ENCODE results near the gene AP5Z1. TPM values are rescaled to one million over a fixed set of nuclear protein-coding genes. Genes with fewer than 3 reads are reported as not detected.

AP5Z1 gene
- total and polyA plus RNA-seq, 2 donors (not counting 1 experiment from before 2014, with no cell fraction given): 11.1 to 32.2 TPM

DNA sequence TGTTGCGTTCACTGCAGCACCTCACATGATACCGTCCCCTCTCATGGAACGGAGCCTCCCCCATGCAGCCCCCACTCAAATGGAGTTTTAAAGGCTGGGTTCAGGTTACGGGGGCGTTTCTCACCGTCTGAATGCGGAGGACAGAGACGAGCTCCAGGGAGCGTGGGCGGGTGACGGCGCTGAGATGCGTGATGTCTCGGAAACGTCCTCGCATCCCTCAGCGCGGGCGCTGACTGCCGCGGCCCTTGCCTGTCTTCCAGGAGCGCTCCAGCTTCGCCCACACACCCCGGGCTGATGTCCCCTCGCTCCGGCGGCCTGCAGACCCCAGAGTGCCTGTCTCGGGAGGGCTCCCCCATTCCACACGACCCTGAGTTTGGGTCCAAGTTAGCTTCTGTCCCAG is 16.6 kb upstream of the AP5Z1 start:
- Histone ChIP-seq H3K27me3 (ENCODE audit: control insufficient read depth, insufficient read depth, low read length) (no peaks in the 10 kb centered on the region), H3K27ac (ENCODE audit: insufficient read depth, low read length) (no peak overlapping the region), H3K36me3 (ENCODE audit: control insufficient read depth, insufficient read depth, low read length) (peaks cover 40% of the 10 kb centered on the region), H3K4me3 (replicated peaks in 1 of 4; ENCODE audit: control extremely low read depth in 1 of 4, insufficient read depth in 1 of 4, low read depth in 3 of 4, low read length in 4 of 4) (no peak overlapping the region), H4K20me1 (ENCODE audit: control insufficient read depth, extremely low read depth, insufficient read depth, low read length) (no peaks in the 10 kb centered on the region), H3K4me2 (ENCODE audit: extremely low read depth, insufficient read depth, low read length) (no peak overlapping the region), H3K9ac (ENCODE audit: insufficient read depth, low read length) (no peak overlapping the region), H3K79me2 (ENCODE audit: control insufficient read depth, insufficient read depth, low read length) (peaks cover under 1% of the 10 kb centered on the region), H3K9me3 (ENCODE audit: control insufficient read depth, insufficient read depth, low read depth, low read length) (no peaks in the 10 kb centered on the region), H3K4me1 (ENCODE audit: control insufficient read depth, extremely low read depth, insufficient read depth, low read length) (no peaks in the 10 kb centered on the region), H2AFZ (ENCODE audit: low read length) (no peak overlapping the region)
- no peak for TF ChIP-seq EZH2 (IDR thresholded peaks at IDR 0.05; ENCODE audit: low read length, missing control alignments)
- TF ChIP-seq, protein P1, sequence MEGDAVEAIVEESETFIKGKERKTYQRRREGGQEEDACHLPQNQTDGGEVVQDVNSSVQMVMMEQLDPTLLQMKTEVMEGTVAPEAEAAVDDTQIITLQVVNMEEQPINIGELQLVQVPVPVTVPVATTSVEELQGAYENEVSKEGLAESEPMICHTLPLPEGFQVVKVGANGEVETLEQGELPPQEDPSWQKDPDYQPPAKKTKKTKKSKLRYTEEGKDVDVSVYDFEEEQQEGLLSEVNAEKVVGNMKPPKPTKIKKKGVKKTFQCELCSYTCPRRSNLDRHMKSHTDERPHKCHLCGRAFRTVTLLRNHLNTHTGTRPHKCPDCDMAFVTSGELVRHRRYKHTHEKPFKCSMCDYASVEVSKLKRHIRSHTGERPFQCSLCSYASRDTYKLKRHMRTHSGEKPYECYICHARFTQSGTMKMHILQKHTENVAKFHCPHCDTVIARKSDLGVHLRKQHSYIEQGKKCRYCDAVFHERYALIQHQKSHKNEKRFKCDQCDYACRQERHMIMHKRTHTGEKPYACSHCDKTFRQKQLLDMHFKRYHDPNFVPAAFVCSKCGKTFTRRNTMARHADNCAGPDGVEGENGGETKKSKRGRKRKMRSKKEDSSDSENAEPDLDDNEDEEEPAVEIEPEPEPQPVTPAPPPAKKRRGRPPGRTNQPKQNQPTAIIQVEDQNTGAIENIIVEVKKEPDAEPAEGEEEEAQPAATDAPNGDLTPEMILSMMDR (conservative IDR thresholded peaks at IDR 0.05 in 1 of 2, IDR thresholded peaks at IDR 0.05 in 1 of 2; ENCODE audit: low read depth in 1 of 2, low read length in 2 of 2): no peak
- DNase-seq (ENCODE audit: low read depth in 2 of 2): no peak

DNA sequence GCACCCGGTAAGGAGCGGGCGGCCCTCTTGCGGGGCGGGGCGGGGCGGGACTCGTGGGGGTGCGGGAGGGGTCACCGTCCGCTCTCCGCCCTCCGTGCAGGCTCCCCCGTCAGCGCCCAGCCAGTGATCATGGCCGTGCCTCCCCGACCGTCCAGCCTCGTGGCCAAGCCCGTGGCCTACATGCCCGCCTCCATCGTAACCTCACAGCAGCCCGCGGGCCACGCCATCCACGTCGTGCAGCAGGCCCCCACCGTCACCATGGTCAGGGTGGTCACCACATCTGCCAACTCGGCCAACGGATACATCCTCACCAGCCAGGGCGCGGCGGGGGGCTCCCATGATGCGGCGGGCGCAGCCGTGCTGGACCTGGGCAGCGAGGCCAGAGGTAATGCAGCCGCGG is 16.2 kb upstream of the AP5Z1 start:
- TF ChIP-seq, protein P1 (conservative IDR thresholded peaks at IDR 0.05 in 1 of 2, IDR thresholded peaks at IDR 0.05 in 1 of 2; ENCODE audit: low read depth in 1 of 2, low read length in 2 of 2): no peak
- TF ChIP-seq EZH2 (IDR thresholded peaks at IDR 0.05; ENCODE audit: low read length, missing control alignments): no peak
- H3K4me3 ChIP-seq (replicated peaks in 1 of 4; ENCODE audit: control extremely low read depth in 1 of 4, insufficient read depth in 1 of 4, low read depth in 3 of 4, low read length in 4 of 4): no peak overlapping the region
- H3K36me3 ChIP-seq (ENCODE audit: control insufficient read depth, insufficient read depth, low read length): peaks cover 43% of the 10 kb centered on the region

DNA sequence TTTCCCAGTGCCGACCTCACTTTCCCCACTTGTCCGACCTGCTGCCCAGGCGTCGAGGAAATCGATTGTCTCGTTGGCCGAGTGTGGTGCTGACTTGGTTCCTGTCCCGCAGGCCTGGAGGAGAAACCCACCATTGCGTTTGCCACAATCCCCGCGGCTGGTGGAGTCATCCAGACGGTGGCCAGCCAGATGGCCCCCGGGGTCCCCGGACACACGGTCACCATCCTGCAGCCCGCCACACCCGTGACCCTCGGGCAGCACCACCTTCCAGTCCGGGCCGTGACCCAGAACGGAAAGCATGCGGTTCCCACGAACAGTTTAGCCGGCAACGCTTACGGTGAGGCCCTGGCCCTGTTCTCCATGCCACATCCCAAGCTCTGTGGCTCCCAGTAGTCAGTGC is 14.5 kb upstream of the AP5Z1 start:
- H3K9ac ChIP-seq (ENCODE audit: insufficient read depth, low read length): no peak overlapping the region
- no peaks in the 10 kb centered on the region for H3K27me3 ChIP-seq (ENCODE audit: control insufficient read depth, insufficient read depth, low read length)
- no peak for DNase-seq (ENCODE audit: low read depth in 2 of 2)
- H4K20me1 ChIP-seq (ENCODE audit: control insufficient read depth, extremely low read depth, insufficient read depth, low read length): no peaks in the 10 kb centered on the region
- H3K36me3 ChIP-seq (ENCODE audit: control insufficient read depth, insufficient read depth, low read length): peaks cover 43% of the 10 kb centered on the region
- no peak overlapping the region for H3K4me2 ChIP-seq (ENCODE audit: extremely low read depth, insufficient read depth, low read length)
- no peak overlapping the region for H3K27ac ChIP-seq (ENCODE audit: insufficient read depth, low read length)
- no peaks in the 10 kb centered on the region for H3K4me1 ChIP-seq (ENCODE audit: control insufficient read depth, extremely low read depth, insufficient read depth, low read length)
- no peaks in the 10 kb centered on the region for H3K79me2 ChIP-seq (ENCODE audit: control insufficient read depth, insufficient read depth, low read length)
- H2AFZ ChIP-seq (ENCODE audit: low read length): no peak overlapping the region
- H3K9me3 ChIP-seq (ENCODE audit: control insufficient read depth, insufficient read depth, low read depth, low read length): no peaks in the 10 kb centered on the region
- no peak overlapping the region for H3K4me3 ChIP-seq (replicated peaks in 1 of 4; ENCODE audit: control extremely low read depth in 1 of 4, insufficient read depth in 1 of 4, low read depth in 3 of 4, low read length in 4 of 4)
- TF ChIP-seq EZH2 (IDR thresholded peaks at IDR 0.05; ENCODE audit: low read length, missing control alignments): no peak
- TF ChIP-seq, protein P1 (conservative IDR thresholded peaks at IDR 0.05 in 1 of 2, IDR thresholded peaks at IDR 0.05 in 1 of 2; ENCODE audit: low read depth in 1 of 2, low read length in 2 of 2): no peak

More for the DNA sequence above, 16.2 kb upstream of the AP5Z1 start:
- no peaks in the 10 kb centered on the region for H3K9me3 ChIP-seq (ENCODE audit: control insufficient read depth, insufficient read depth, low read depth, low read length)
- no peaks in the 10 kb centered on the region for H3K79me2 ChIP-seq (ENCODE audit: control insufficient read depth, insufficient read depth, low read length)
- DNase-seq (ENCODE audit: low read depth in 2 of 2): no peak
- no peaks in the 10 kb centered on the region for H3K27me3 ChIP-seq (ENCODE audit: control insufficient read depth, insufficient read depth, low read length)
- no peak overlapping the region for H3K27ac ChIP-seq (ENCODE audit: insufficient read depth, low read length)
- H4K20me1 ChIP-seq (ENCODE audit: control insufficient read depth, extremely low read depth, insufficient read depth, low read length): no peaks in the 10 kb centered on the region
- H3K4me2 ChIP-seq (ENCODE audit: extremely low read depth, insufficient read depth, low read length): no peak overlapping the region
- no peaks in the 10 kb centered on the region for H3K4me1 ChIP-seq (ENCODE audit: control insufficient read depth, extremely low read depth, insufficient read depth, low read length)
- no peak overlapping the region for H2AFZ ChIP-seq (ENCODE audit: low read length)
- no peak overlapping the region for H3K9ac ChIP-seq (ENCODE audit: insufficient read depth, low read length)
